RWPE1 (cell line): ENCODE measurements around the gene BTK.

Experiments used
- CTCF ChIA-PET: fragments of 350-600 bp; sonication (Branson Sonifier 250); formaldehyde crosslinking; extraction: SDS; loops from one replicate; lab custom pipeline; 2021; lab: Yijun Ruan, JAX
- POLR2A ChIA-PET: fragments of 400-600 bp; formaldehyde crosslinking; extraction: SDS; loops from one replicate; lab custom pipeline; 2020; ENCODE audit warnings: antibody characterized with exemption; ENCODE audit not compliant: low non-redundant PET; lab: Yijun Ruan, JAX
- DNase-seq: peaks from one replicate; pipeline ENCODE4 v3.0.0; 2012; ENCODE audit warnings: low spot score
- H3K27ac ChIP-seq: fragments of 450-650 bp; 2 replicates; pipeline ENCODE4 v1.5.1; 2017
- CTCF ChIP-seq: fragments of 450-650 bp; conservative IDR thresholded peaks from 2 replicates; pipeline ENCODE4 v1.5.1; 2017; ENCODE audit warnings: low read depth, mild to moderate bottlenecking

The BTK gene

GRCh38 chrX:101368800-101369199, 17.2 kb downstream of the BTK start:
- no peak for DNase-seq

GRCh38 chrX:101365301-101365795, 20.6 kb downstream of the BTK start:
- TF ChIP-seq CTCF = no peak
- ChIA-PET POLR2A (no interaction called here), CTCF (interaction anchor here (0.6 kb wide), 1 partner anchor 21 kb away, joined by 6 read pairs; the partner anchor contains the start of gene BTK)

More at GRCh38 chrX:101368800-101369199, 17.2 kb downstream of the BTK start:
- TF ChIP-seq CTCF = no peak
- H3K27ac ChIP-seq = no peak overlapping the region
- CTCF ChIA-PET = interaction anchor here (0.7 kb wide), 1 partner anchor 536 kb away, joined by 3 read pairs; no protein-coding TSS in a partner anchor
- POLR2A ChIA-PET = no interaction called here

GRCh38 chrX:101362757-101363156, 23.2 kb downstream of the BTK start:
- no peak for DNase-seq
- no peak overlapping the region for H3K27ac ChIP-seq
- TF ChIP-seq CTCF = no peak
- CTCF ChIA-PET = no interaction called here
- POLR2A ChIA-PET = no interaction called here

More at GRCh38 chrX:101365301-101365795, 20.6 kb downstream of the BTK start:
- DNase-seq = no peak
- H3K27ac ChIP-seq = no peak overlapping the region

- DNase-seq = no peak
- TF ChIP-seq CTCF = no peak
- POLR2A ChIA-PET = no interaction called here
- no peak overlapping the region for H3K27ac ChIP-seq
- CTCF ChIA-PET = no interaction called here
Observed at GRCh38 chrX:101362116-101362515, 23.9 kb downstream of the BTK start.

GRCh38 chrX:101360390-101360789, 25.6 kb downstream of the BTK start:
- no peak overlapping the region for H3K27ac ChIP-seq
- CTCF ChIA-PET = no interaction called here
- POLR2A ChIA-PET = no interaction called here

GRCh38 chrX:101359966-101360365, 26.0 kb downstream of the BTK start:
- TF ChIP-seq CTCF = no peak
- no peak overlapping the region for H3K27ac ChIP-seq
- ChIA-PET CTCF (no interaction called here), POLR2A (no interaction called here)
- DNase-seq = no peak

More at GRCh38 chrX:101360390-101360789, 25.6 kb downstream of the BTK start:
- DNase-seq = no peak
- no peak for TF ChIP-seq CTCF
